Right kidney (tissue), 9 donors: ENCODE results near the gene CNTD1.
"Not testable (repeated sequence)": the region's sequence is repeated elsewhere in the genome, so short reads cannot be mapped to it uniquely, and the experiment has no call there.

Experiments used
- DNase-seq: peaks from one replicate; pipeline ENCODE4 v3.0.0-alpha.2; 2016
- long read RNA-seq, 8 donors: transcript quantifications; one replicate each; lab custom pipeline, GENCODE V29; 2026

CNTD1 gene
- long read RNA-seq, donor 1: 0 reads
- long read RNA-seq, donor 2, partial matches to known transcripts: 9 of 18 reads
- long read RNA-seq, donor 2, other reads (novel, unspliced or antisense): 9 of 18 reads
- long read RNA-seq, donor 3: 0 reads
- long read RNA-seq, donor 4: 0 reads
- long read RNA-seq, donor 5, partial matches to known transcripts: 0 of 1 reads
- long read RNA-seq, donor 5, other reads (novel, unspliced or antisense): 0 of 1 reads
- long read RNA-seq, donor 6: 0 reads
- long read RNA-seq, donor 7: 0 reads
- long read RNA-seq, donor 8, partial matches to known transcripts: 77 of 78 reads
- long read RNA-seq, donor 8, other reads (novel, unspliced or antisense): 0 of 78 reads

GRCh38 chr17:42798383-42799380 lies at the start of gene CNTD1, which contains the start of gene COA3:
Gene CNTD1 (plus strand): TSS chr17:42798861. CDS start chr17:42799068, 207 bp downstream.
Gene COA3 (minus strand): TSS chr17:42798704. CDS start chr17:42798681, 23 bp downstream.
- peak; percentile 81 for DNase-seq

- no peak for DNase-seq
These were observed 49.5 kb upstream of the CNTD1 start for GRCh38 chr17:42748908-42749798.

GRCh38 chr17:42750739-42751344 lies 47.8 kb upstream of the CNTD1 start:
- no peak for DNase-seq

GRCh38 chr17:42751628-42752027 lies 47.0 kb upstream of the CNTD1 start:
- no peak for DNase-seq

GRCh38 chr17:42754782-42755181 lies 43.9 kb upstream of the CNTD1 start:
- DNase-seq: no peak

DNA sequence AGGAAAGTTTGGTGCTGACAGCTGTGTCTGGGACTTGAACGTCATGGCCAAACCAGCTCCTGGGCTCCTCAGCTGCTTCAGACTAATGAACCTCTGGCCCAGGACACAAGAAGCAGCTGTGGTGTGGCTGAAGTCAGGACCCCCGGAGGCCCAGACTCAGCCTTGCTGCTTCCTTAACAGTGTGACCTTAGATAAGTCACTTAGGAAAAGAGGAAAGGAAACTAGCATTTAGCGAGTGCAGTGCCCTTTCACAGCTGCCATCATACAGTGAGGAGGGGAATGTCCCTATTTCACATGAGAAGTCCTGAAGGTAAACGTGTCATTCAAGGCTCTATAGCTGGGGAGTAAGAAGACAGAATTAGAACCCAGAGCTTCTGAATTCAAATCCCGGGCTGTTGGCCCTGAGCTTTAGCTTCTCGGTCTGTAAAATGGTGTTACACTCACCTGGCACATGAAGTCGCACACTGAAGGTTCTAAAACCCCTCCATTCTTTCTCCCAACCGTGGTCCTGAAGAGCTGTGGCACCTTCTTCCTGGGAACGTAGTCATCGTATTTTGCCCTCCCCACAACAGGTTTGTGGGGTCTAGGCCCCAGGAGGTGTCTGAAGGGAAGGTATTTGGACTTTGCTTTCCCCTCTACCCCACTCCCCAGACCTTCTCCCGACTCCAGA lies 38.5 kb upstream of the CNTD1 start:
- no peak for DNase-seq

GRCh38 chr17:42760652-42761581 lies 37.7 kb upstream of the CNTD1 start, which contains the start of gene RAMP2:
Gene RAMP2 (plus strand): TSS chr17:42761227. CDS start chr17:42761262, 35 bp downstream.
- peak; percentile 79 for DNase-seq

GRCh38 chr17:42761638-42762037 lies 37.0 kb upstream of the CNTD1 start:
- no peak for DNase-seq

GRCh38 chr17:42766124-42766523 lies 32.5 kb upstream of the CNTD1 start:
- DNase-seq: no peak

GRCh38 chr17:42767512-42767911 lies 31.1 kb upstream of the CNTD1 start:
- no peak for DNase-seq

DNA sequence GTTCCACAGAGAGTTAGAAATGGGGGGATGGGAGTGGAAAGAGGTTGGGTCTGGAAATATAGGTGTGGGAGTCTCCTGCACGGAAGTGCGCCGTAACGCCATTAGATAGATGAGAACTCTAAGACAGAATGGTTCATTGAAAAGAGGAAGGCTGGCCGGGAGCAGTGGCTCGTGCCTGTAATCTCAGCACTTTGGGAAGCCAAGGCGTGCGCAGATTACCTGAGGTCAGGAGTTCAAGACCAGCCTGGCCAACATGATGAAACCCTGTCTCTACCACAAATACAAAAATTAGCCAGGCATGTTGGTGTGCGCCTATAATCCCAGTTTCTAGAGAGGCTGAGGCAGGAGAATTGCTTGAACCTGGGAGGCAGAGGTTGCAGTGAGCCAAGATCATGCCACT lies 30.7 kb upstream of the CNTD1 start:
- not testable (repeated sequence) for DNase-seq

- DNase-seq: not testable (repeated sequence)
These were observed 28.7 kb upstream of the CNTD1 start for GRCh38 chr17:42769964-42770363.

DNA sequence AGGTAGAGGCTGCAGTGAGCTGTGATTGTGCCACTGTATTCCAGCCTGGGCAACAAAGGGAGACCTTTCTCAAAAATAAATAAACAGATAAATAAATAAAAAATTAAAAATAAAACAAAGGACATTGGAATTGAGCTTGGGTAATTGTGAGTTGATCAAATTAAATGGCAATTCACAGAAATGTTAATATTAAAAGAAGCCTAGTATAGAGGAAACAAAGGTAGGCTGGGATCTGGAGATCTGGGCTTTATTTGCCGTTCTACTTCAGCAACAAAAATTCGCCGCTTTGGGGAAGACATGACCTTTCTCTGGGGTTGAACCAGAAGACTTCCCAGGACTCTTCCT lies 25.7 kb upstream of the CNTD1 start:
- no peak for DNase-seq

DNA sequence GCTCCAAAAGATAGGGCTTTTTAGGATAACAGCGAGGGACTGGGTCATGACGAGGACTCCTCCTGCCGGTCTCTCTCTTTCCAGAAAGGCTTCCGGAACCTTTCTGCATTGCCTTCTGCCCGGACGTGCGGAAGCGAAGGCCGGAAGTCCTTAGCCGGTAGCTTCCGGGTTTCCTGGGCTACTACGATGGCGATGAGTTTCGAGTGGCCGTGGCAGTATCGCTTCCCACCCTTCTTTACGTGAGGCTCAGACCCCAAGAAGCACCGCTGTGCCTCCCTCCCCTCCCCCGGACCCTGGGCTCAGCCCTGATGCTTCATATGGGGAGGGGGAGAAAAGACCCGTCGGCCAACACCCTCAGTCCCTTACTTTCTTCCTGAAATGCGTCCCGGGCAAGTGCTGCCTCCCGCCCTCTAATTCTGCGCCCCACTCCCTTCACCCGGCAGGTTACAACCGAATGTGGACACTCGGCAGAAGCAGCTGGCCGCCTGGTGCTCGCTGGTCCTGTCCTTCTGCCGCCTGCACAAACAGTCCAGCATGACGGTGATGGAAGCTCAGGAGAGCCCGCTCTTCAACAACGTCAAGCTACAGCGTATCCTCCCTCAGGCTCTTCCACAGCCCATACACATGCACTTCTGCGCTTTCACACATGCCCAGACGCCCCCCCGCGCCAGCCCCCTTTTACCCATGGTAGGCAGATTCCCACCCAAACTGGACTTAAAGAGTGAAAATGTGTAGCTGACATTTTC lies 25.2 kb upstream of the CNTD1 start, which contains the start of gene VPS25:
VPS25 (plus strand) TSS at position 160 of the 746 bp plus-strand sequence; CDS start at position 187, 27 bp downstream.
- DNase-seq: peak; percentile 82

GRCh38 chr17:42774066-42774745 lies 24.5 kb upstream of the CNTD1 start:
- no peak for DNase-seq

- no peak for DNase-seq
These were observed 23.0 kb upstream of the CNTD1 start for GRCh38 chr17:42775534-42776098.

GRCh38 chr17:42778570-42778969 lies 20.1 kb upstream of the CNTD1 start:
- no peak for DNase-seq
